ENCODE measurements around the gene CLMN.

The CLMN gene

DNA sequence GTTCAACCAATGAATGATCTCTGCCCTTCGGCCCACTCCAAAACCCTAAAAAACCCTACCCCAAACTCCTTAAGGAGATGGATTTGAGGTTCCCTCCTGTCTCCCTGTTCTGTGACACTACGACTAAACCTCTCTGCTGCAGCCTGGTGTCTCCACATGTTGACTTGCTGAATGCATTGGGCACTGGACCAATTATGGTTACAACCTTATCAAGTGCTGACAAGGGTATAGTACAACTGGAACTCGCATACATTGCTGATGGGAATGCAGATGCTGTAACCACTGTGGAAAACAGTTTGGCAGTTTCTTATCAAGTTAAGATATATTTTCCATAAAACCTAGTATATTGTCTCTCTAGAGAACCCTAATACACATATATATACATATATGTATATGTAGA lies 156.0 kb downstream of the CLMN start:
- peak; percentile 50 for DNase-seq (ENCODE audit: low read depth)
- H3K4me3 ChIP-seq (ENCODE audit: low read depth, low read length): no peak overlapping the region
- no peak for TF ChIP-seq CTCF (conservative IDR thresholded peaks at IDR 0.05; ENCODE audit: low read depth, low read length)

DNA sequence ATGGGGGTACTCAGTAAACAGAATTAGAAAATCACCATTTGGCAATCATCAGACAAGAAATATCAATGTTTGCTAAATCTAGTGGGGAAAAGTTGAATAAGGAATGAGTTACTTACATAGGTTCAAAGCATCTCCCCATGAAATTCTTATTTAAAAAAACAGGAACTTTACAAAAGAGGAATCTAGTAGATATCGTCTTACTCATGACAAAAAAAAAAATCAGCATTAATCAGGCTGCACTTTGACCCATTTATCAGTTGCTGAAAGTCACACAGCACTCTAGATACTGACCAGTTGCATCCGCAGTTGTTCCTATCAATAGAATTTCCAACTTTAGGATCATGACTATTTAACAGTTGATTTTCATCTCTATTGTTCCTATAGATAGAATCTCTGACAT lies 156.6 kb downstream of the CLMN start:
- H3K4me3 ChIP-seq (ENCODE audit: low read depth, low read length): no peak overlapping the region

GRCh38 chr14:95162641-95163040 lies 157.1 kb downstream of the CLMN start:
- H3K4me3 ChIP-seq (ENCODE audit: low read depth, low read length): no peak overlapping the region
- TF ChIP-seq CTCF (conservative IDR thresholded peaks at IDR 0.05; ENCODE audit: low read depth, low read length): no peak
- DNase-seq (ENCODE audit: low read depth): no peak

More for the DNA sequence above, 156.6 kb downstream of the CLMN start:
- TF ChIP-seq CTCF (conservative IDR thresholded peaks at IDR 0.05; ENCODE audit: low read depth, low read length): no peak
- DNase-seq (ENCODE audit: low read depth): no peak

- peak within 1 kb of the TSS; percentile 77 for H3K4me3 ChIP-seq (ENCODE audit: low read depth, low read length)
- no peak for TF ChIP-seq CTCF (conservative IDR thresholded peaks at IDR 0.05; ENCODE audit: low read depth, low read length)
- DNase-seq (ENCODE audit: low read depth): peak; percentile 94
These were observed 162.2 kb downstream of the CLMN start, which contains the start of gene DICER1 for GRCh38 chr14:95157327-95158189. Gene DICER1 (minus strand): TSS chr14:95157529. CDS start chr14:95133458, 24,071 bp downstream.

DNA sequence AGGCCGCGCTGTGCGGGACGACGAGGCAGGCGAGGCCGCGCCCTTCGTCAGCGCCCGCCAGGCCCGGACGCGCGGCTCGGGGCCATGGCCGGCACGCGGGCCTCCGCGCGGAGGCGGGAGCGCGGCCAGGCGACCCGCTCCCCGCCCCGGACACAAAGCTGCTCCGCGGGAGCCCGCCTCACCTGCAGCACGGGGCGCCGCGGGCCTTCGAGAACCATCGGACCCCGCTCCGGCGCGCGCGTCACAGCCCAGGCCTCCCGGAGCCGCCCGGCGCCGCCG lies 162.7 kb downstream of the CLMN start:
- no peak for TF ChIP-seq CTCF (conservative IDR thresholded peaks at IDR 0.05; ENCODE audit: low read depth, low read length)
- DNase-seq (ENCODE audit: low read depth): no peak
- H3K4me3 ChIP-seq (ENCODE audit: low read depth, low read length): peak overlapping the region; percentile 77

- TF ChIP-seq CTCF (conservative IDR thresholded peaks at IDR 0.05; ENCODE audit: low read depth, low read length): no peak
- H3K4me3 ChIP-seq (ENCODE audit: low read depth, low read length): peak overlapping the region; percentile 77
- DNase-seq (ENCODE audit: low read depth): peak; percentile 36
These were observed 163.3 kb downstream of the CLMN start for GRCh38 chr14:95156161-95157047.

Measured in choroid plexus epithelial cell (primary cell).